ENCODE results near the gene NPC1.
"Not testable (repeated sequence)": the region's sequence is repeated elsewhere in the genome, so short reads cannot be mapped to it uniquely, and the experiment has no call there.

Gene NPC1

GRCh38 chr18:23585897-23586248 lies 433 bp downstream of the NPC1 start:
- H3K4me3 ChIP-seq (ENCODE audit: low read length) = peak overlapping the region; percentile 95
- peaks cover 7% of the 10 kb centered on the region; the same call in 1 of the 2 replicates for H3K27me3 ChIP-seq (ENCODE audit: insufficient read depth, low read length)
- 2% methylated on average over 14 of the region's 14 CpGs for WGBS
- peaks cover 11% of the 10 kb centered on the region; the same call in 1 of the 2 replicates for H3K4me1 ChIP-seq (ENCODE audit: insufficient read depth, low read length)
- no peaks in the 10 kb centered on the region for H3K9me3 ChIP-seq (ENCODE audit: insufficient read depth, low read depth, low read length)
- H3K9ac ChIP-seq (ENCODE audit: low read depth, low read length) = peak overlapping the region; percentile 96
- peaks cover 5% of the 10 kb centered on the region; the same call in 1 of the 2 replicates for H3K36me3 ChIP-seq (ENCODE audit: insufficient read depth, low read length)
- H3K27ac ChIP-seq (ENCODE audit: low read depth, low read length) = peak overlapping the region; percentile 99

- peaks cover 11% of the 10 kb centered on the region; the same call in 1 of the 2 replicates for H3K4me1 ChIP-seq (ENCODE audit: insufficient read depth, low read length)
- peaks cover 5% of the 10 kb centered on the region; the same call in 1 of the 2 replicates for H3K36me3 ChIP-seq (ENCODE audit: insufficient read depth, low read length)
- H3K4me3 ChIP-seq (ENCODE audit: low read length) = peak overlapping the region; percentile 95
- no peak overlapping the region for H3K27ac ChIP-seq (ENCODE audit: low read depth, low read length)
- peaks cover 7% of the 10 kb centered on the region; the same call in 1 of the 2 replicates for H3K27me3 ChIP-seq (ENCODE audit: insufficient read depth, low read length)
- peak overlapping the region; percentile 96 for H3K9ac ChIP-seq (ENCODE audit: low read depth, low read length)
- H3K9me3 ChIP-seq (ENCODE audit: insufficient read depth, low read depth, low read length) = no peaks in the 10 kb centered on the region
- 34% methylated on average over 18 of the region's 19 CpGs for WGBS
Observed at GRCh38 chr18:23585007-23585871, 1.1 kb downstream of the NPC1 start.

GRCh38 chr18:23584019-23584983 lies 2.0 kb downstream of the NPC1 start:
- H3K9me3 ChIP-seq (ENCODE audit: insufficient read depth, low read depth, low read length) = no peaks in the 10 kb centered on the region
- no peak overlapping the region for H3K4me3 ChIP-seq (ENCODE audit: low read length)
- H3K27me3 ChIP-seq (ENCODE audit: insufficient read depth, low read length) = peaks cover 7% of the 10 kb centered on the region; the same call in 1 of the 2 replicates
- peaks cover 5% of the 10 kb centered on the region; the same call in 1 of the 2 replicates for H3K36me3 ChIP-seq (ENCODE audit: insufficient read depth, low read length)
- no peak overlapping the region for H3K27ac ChIP-seq (ENCODE audit: low read depth, low read length)
- H3K4me1 ChIP-seq (ENCODE audit: insufficient read depth, low read length) = peaks cover 11% of the 10 kb centered on the region; the same call in 1 of the 2 replicates
- H3K9ac ChIP-seq (ENCODE audit: low read depth, low read length) = no peak overlapping the region
- 96% methylated on average over 13 of the region's 13 CpGs for WGBS

- no peak overlapping the region for H3K27ac ChIP-seq (ENCODE audit: low read depth, low read length)
- no peak overlapping the region for H3K9ac ChIP-seq (ENCODE audit: low read depth, low read length)
- H3K27me3 ChIP-seq (ENCODE audit: insufficient read depth, low read length) = peaks cover 7% of the 10 kb centered on the region; the same call in 1 of the 2 replicates
- H3K36me3 ChIP-seq (ENCODE audit: insufficient read depth, low read length) = peaks cover 5% of the 10 kb centered on the region; the same call in 1 of the 2 replicates
- H3K4me3 ChIP-seq (ENCODE audit: low read length) = no peak overlapping the region
- peaks cover 11% of the 10 kb centered on the region; the same call in 1 of the 2 replicates for H3K4me1 ChIP-seq (ENCODE audit: insufficient read depth, low read length)
- WGBS = 93% methylated on average over 4 of the region's 5 CpGs
- H3K9me3 ChIP-seq (ENCODE audit: insufficient read depth, low read depth, low read length) = no peaks in the 10 kb centered on the region
Observed at GRCh38 chr18:23583071-23583865, 3.0 kb downstream of the NPC1 start.

- Histone ChIP-seq H3K4me1 (ENCODE audit: insufficient read depth, low read length) (peaks cover 8% of the 10 kb centered on the region; the same call in 1 of the 2 replicates), H3K4me3 (ENCODE audit: low read length) (no peak overlapping the region), H3K27ac (ENCODE audit: low read depth, low read length) (no peak overlapping the region), H3K27me3 (ENCODE audit: insufficient read depth, low read length) (no peaks in the 10 kb centered on the region), H3K36me3 (ENCODE audit: insufficient read depth, low read length) (peaks cover 10% of the 10 kb centered on the region; the same call in 1 of the 2 replicates), H3K9me3 (ENCODE audit: insufficient read depth, low read depth, low read length) (no peaks in the 10 kb centered on the region), H3K9ac (ENCODE audit: low read depth, low read length) (no peak overlapping the region)
- 93% methylated on average over 6 of the region's 6 CpGs for WGBS
Observed at GRCh38 chr18:23580677-23581367, 5.5 kb downstream of the NPC1 start.

GRCh38 chr18:23578891-23579653 lies 7.2 kb downstream of the NPC1 start:
- peaks cover 14% of the 10 kb centered on the region; the same call in 1 of the 2 replicates for H3K36me3 ChIP-seq (ENCODE audit: insufficient read depth, low read length)
- no peak overlapping the region for H3K27ac ChIP-seq (ENCODE audit: low read depth, low read length)
- H3K4me1 ChIP-seq (ENCODE audit: insufficient read depth, low read length) = peaks cover 13% of the 10 kb centered on the region
- WGBS = 94% methylated on average over 8 of the region's 8 CpGs
- H3K27me3 ChIP-seq (ENCODE audit: insufficient read depth, low read length) = no peaks in the 10 kb centered on the region
- no peak overlapping the region for H3K4me3 ChIP-seq (ENCODE audit: low read length)
- no peaks in the 10 kb centered on the region for H3K9me3 ChIP-seq (ENCODE audit: insufficient read depth, low read depth, low read length)
- no peak overlapping the region for H3K9ac ChIP-seq (ENCODE audit: low read depth, low read length)

- Histone ChIP-seq H3K9me3 (ENCODE audit: insufficient read depth, low read depth, low read length) (no peaks in the 10 kb centered on the region), H3K27ac (ENCODE audit: low read depth, low read length) (no peak overlapping the region), H3K4me1 (ENCODE audit: insufficient read depth, low read length) (peaks cover 16% of the 10 kb centered on the region), H3K36me3 (ENCODE audit: insufficient read depth, low read length) (peaks cover 18% of the 10 kb centered on the region), H3K9ac (ENCODE audit: low read depth, low read length) (no peak overlapping the region), H3K27me3 (ENCODE audit: insufficient read depth, low read length) (no peaks in the 10 kb centered on the region), H3K4me3 (ENCODE audit: low read length) (no peak overlapping the region)
- WGBS = 97% methylated on average over 6 of the region's 6 CpGs
Observed at GRCh38 chr18:23578067-23578701, 8.1 kb downstream of the NPC1 start.

GRCh38 chr18:23577521-23577920 lies 8.8 kb downstream of the NPC1 start:
- not testable (repeated sequence) for H3K27me3 ChIP-seq (ENCODE audit: insufficient read depth, low read length); H3K9me3 ChIP-seq (ENCODE audit: insufficient read depth, low read depth, low read length); H3K27ac ChIP-seq (ENCODE audit: low read depth, low read length); H3K4me3 ChIP-seq (ENCODE audit: low read length); H3K9ac ChIP-seq (ENCODE audit: low read depth, low read length)
- Histone ChIP-seq H3K36me3 (ENCODE audit: insufficient read depth, low read length) (peaks cover 24% of the 10 kb centered on the region), H3K4me1 (ENCODE audit: insufficient read depth, low read length) (peaks cover 16% of the 10 kb centered on the region)
- WGBS = 97% methylated on average over 23 of the region's 24 CpGs

GRCh38 chr18:23575309-23575651 lies 11.0 kb downstream of the NPC1 start:
- Histone ChIP-seq H3K9me3 (ENCODE audit: insufficient read depth, low read depth, low read length) (no peaks in the 10 kb centered on the region), H3K4me1 (ENCODE audit: insufficient read depth, low read length) (peaks cover 16% of the 10 kb centered on the region), H3K36me3 (ENCODE audit: insufficient read depth, low read length) (peaks cover 42% of the 10 kb centered on the region), H3K4me3 (ENCODE audit: low read length) (no peak overlapping the region), H3K9ac (ENCODE audit: low read depth, low read length) (no peak overlapping the region), H3K27me3 (ENCODE audit: insufficient read depth, low read length) (no peaks in the 10 kb centered on the region), H3K27ac (ENCODE audit: low read depth, low read length) (no peak overlapping the region)
- whole genome bisulfite sequencing = 94% methylated on average over 6 of the region's 7 CpGs

Measured in HUES64 (cell line).